Activated CD4-positive, alpha-beta T cell treated with anti-CD3 and anti-CD28 coated beads, Interleukin-2, Interleukin-4, amounts not matched to agents 100 ng/mL and 50 ng/mL, durations not matched to agents 16 hours and 8 hours (primary cell): Measurements from ENCODE around the gene RNASE2.
"Not testable (repeated sequence)": the region's sequence is repeated elsewhere in the genome, so short reads cannot be mapped to it uniquely, and the experiment has no call there.

Experiments
- DNase-seq: peaks from one replicate; pipeline ENCODE4 v3.0.0-alpha.2; 2020; ENCODE audit warnings: low spot score

Gene RNASE2

DNA sequence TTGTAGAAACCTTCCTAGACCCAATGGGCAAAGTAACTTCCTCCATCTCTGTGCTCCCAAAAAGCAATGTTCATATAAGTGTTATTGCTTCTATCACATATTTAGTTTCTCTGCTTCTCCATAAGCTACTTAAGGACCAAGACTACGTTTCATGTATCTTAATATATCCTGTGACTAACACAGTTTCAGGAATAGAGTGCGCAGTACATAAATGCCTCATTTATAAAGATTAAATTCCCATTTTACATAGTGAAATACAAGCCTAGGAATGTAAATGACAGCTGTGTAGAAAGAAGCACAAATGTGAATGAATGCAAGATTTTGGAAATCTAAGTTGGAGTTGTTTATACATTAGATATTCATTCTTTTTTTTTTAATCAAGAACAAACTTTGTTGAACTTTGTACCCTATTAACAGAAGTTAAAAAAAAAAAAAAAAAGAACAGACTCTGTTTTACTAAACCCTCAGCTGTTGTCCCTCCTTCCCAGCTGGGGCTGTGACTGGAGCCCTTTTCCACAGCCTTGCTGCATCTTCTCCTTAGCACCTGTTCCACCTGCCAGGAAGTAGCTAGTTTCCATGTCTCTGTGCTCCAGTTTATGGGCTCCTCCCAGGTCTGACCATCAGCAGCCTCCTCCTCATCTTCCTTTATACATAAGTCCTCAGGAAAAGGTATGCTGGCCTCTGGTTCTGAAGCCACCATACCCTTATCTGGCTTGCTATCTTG is 27.5 kb downstream of the RNASE2 start:
- no peak for DNase-seq

DNA sequence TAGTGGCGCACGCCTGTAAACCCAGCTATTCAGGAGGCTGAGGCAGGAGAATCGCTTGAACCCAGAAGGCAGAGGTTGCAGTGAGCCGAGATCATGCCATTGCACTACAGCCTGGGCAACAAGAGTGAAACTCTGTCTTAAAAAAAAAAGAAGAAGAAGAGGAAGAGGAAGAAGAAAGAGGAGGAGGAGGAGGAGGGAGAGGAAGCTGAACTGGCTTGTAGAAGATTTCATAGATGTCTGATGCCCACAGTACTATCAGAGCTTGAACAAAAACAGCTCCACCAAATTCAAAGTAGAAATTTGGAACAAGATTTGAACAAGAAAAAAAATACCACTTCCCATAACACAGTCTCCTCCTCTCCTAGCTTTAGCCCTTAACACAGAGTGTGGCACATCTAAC is 30.4 kb downstream of the RNASE2 start:
- DNase-seq = not testable (repeated sequence)

GRCh38 chr14:20986811-20987210 is 31.5 kb downstream of the RNASE2 start:
- peak; percentile 58 for DNase-seq

- no peak for DNase-seq
Measured at GRCh38 chr14:20988717-20989470, 33.6 kb downstream of the RNASE2 start.

GRCh38 chr14:20989471-20989786 is 34.1 kb downstream of the RNASE2 start:
- no peak for DNase-seq

- DNase-seq = peak; percentile 96
Measured at GRCh38 chr14:20989787-20990600, 34.7 kb downstream of the RNASE2 start, which contains the start of gene METTL17. Gene METTL17 (plus strand): TSS chr14:20989980. CDS start chr14:20990003, 23 bp downstream.

GRCh38 chr14:20996521-20996920 is 41.2 kb downstream of the RNASE2 start:
- no peak for DNase-seq

- no peak for DNase-seq
Measured at GRCh38 chr14:20997115-20997514, 41.8 kb downstream of the RNASE2 start.

GRCh38 chr14:20997564-20997963 is 42.3 kb downstream of the RNASE2 start:
- no peak for DNase-seq

GRCh38 chr14:20998139-20998538 is 42.9 kb downstream of the RNASE2 start:
- no peak for DNase-seq

DNA sequence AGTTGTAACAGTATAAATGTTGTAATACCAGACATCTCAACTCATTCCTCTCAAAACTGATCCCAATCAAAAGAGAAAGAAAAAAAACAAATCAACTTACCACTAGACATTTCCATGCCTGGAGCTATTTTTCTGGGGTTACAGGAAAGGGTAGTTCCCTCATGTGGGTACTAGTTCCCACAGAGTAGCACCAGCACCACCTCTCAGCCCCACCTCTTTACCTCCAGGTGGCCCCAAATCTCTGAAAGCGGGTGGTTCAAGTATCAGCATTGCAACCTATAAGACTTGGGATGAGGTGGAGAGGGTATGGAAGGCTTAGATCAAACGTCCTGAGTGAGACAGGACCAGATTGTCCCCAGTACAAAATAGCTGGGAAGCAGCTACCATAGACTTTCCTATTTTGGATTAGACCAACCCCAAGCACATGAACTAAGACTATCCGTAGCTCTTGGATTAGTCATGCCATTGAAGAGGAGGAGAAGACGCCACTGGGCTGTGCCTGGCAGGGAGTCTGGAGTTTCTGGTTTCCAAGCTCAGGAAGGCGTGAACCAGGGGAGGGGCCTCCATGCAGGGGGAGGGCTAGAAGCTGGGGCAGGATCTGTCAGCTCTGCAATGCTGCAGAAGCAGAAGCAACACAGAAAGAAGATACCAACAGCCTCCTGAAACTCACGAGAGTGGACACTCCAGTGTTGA is 43.5 kb downstream of the RNASE2 start, which contains the start of gene SLC39A2:
TSS of gene SLC39A2 (plus strand) at position 620 of the 693 bp plus-strand sequence. CDS start 154 bp downstream, outside the sequence.
- no peak for DNase-seq

DNA sequence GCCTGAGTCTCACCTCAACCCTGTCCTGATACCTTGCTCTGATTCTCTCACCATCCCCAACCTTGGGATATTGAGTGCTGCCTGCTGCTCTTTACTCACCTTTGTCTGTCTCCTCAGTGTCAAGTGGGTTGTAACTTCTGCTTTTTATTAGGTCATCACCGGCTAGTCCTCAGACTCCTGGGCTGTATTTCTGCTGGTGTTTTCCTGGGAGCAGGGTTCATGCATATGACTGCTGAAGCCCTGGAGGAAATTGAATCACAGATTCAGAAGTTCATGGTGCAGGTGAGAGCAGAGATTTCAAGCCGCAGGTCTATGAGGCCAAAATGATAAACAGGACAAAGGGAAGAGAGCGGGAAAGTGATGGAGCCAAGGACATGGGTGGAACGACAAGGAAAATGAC is 44.3 kb downstream of the RNASE2 start:
- DNase-seq = no peak

GRCh38 chr14:21001218-21001617 is 45.9 kb downstream of the RNASE2 start:
- no peak for DNase-seq

DNA sequence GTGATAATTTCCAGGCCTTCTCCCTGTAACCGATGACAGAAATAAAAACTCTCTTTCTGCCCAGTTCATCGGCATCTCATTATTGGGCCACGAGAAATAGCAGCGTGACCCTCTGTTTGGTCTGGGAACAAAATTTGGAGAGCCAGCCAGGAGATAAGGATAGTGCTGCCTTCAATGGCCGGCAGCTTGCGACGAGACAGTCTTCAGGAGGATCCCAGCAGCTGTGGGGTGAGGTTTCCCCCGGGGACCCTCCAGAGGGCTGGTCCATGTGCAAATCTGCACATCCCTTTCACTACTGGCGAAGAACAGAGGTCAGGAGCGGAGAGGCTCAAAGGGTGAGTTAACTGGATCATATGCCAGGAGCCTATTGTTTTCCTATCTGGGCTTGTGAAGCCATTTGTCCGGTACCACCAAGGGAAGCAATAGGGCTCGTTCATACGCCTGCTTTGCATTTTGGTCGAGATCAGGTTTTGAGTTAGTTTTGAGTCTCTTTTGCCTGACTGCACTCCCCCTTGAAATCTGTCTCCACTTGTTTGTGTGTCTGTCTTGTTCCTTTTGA is 48.6 kb downstream of the RNASE2 start:
- DNase-seq = no peak
